Adrenal gland (tissue), 12 donors: ENCODE measurements around the gene HTR2A. TPM values are rescaled to one million over a fixed set of nuclear protein-coding genes. Genes with fewer than 3 reads are reported as not detected.

ENCODE experiments used
- DNase-seq, 7 donors: peaks; one replicate each; pipeline ENCODE4 v3.0.0-alpha.2; 2019 to 2020
- H3K27ac ChIP-seq, 5 donors: fragments of 200-600 bp; sonication (generic) in 4 of 5; 1 replicate in 3 of 5; 2 replicates in 2 of 5; pipeline versions ENCODE4 v1.5.1 to v1.8.0; 2016 to 2020; ENCODE audit warnings: mild to moderate bottlenecking in 1 of 5
- H3K27me3 ChIP-seq: fragments of 200-600 bp; 2 replicates; pipeline ENCODE4 v1.8.0; 2021
- H3K36me3 ChIP-seq, 2 donors: fragments of 200-600 bp; replicated peaks in 1 of 2; 1 replicate in 1 of 2; 2 replicates in 1 of 2; pipeline versions ENCODE4 v1.5.1 to v1.8.0; 2018 to 2022
- H3K4me1 ChIP-seq, 2 donors: fragments of 200-600 bp; replicated peaks in 1 of 2; 1 replicate in 1 of 2; 2 replicates in 1 of 2; pipeline versions ENCODE4 v1.5.1 to v1.8.0; 2018 to 2021
- H3K4me3 ChIP-seq, 4 donors: fragments of 200-600 bp; sonication (generic) in 3 of 4; one replicate each; pipeline ENCODE4 v1.5.1; 2016 to 2018
- H3K9me3 ChIP-seq, 3 donors: fragments of 200-600 bp; sonication (generic) in 1 of 3; replicated peaks in 1 of 3; 1 replicate in 2 of 3; 2 replicates in 1 of 3; pipeline versions ENCODE4 v1.5.1 to v1.8.0; 2016 to 2021
- CTCF ChIP-seq, 6 experiments: fragments of 450-650 bp in 4 of 6; fragments of 200-600 bp in 2 of 6; sonication (generic) in 1 of 6; IDR thresholded peaks; 1 replicate in 5 of 6; 2 replicates in 1 of 6; pipeline versions ENCODE4 v1.5.1 to v1.8.0; 2016 to 2021; ENCODE audit warnings: antibody characterized with exemption in 6 of 6, mild to moderate bottlenecking in 2 of 6, moderate library complexity in 1 of 6
- POLR2A ChIP-seq, 2 donors: fragments of 450-650 bp; IDR thresholded peaks; one replicate each; pipeline ENCODE4 v1.6.1; 2017; ENCODE audit warnings: antibody characterized with exemption in 2 of 2, mild to moderate bottlenecking in 2 of 2, moderate library complexity in 1 of 2
- WGBS, 4 donors: extraction: QIAGEN DNeasy Blood & Tissue Kit in 2 of 4; methylation state at CpG; one replicate each; pipeline versions ENCODE4 v1.1.5 to v1.1.7; 2013 to 2017; 5-methylcytosine and 5-hydroxymethylcytosine counted together
- intact Hi-C, 2 donors: fragments of 100-400 bp; cut with DNase I; formaldehyde crosslinking; loops; one replicate each; pipeline versions ENCODE4 v1.14.1 to v1.15.0; 2022 to 2023
- polyA plus RNA-seq, 3 donors: library from polyadenylated mRNA; stranded (reverse); fragments of 200-250 nt in 2 of 3; fragments of 350-450 nt in 1 of 3; fragmentation: Illumina TruSeq in 1 of 3; extraction: RNeasy Lipid Tissue Mini Kit (QIAGEN cat#74804) in 1 of 3; gene quantifications; one replicate each; pipeline ENCODE4 v1.2.3, GENCODE V29; 2013 to 2014
- total RNA-seq, 9 donors: library from RNA; depleted of rRNA in 4 of 9; stranded (reverse); fragments of >200 nt in 4 of 9; fragments of 120-200 nt in 1 of 9; fragmentation: NEBNext Ultra II Directional in 1 of 9; extraction: Animal tissue kit (Norgen Biotek cat#: 25700) in 1 of 9; gene quantifications; one replicate each; pipeline versions ENCODE4 v1.1.0 to v1.2.4, GENCODE V29; 2013 to 2023
- donor health status: healthy with polysubstance abuse.
- donor health status: Bipolar disorder and iron deficiency.
- donor health status: DM: yes; HTN: yes; CAD: no.
- donor health status: DM: no; HTN: no; CAD: no.
- donor health status: DM: no; HTN: no; CAD: no.
- donor health status: DM: yes; HTN: yes; CAD: no.

Gene HTR2A
- total and polyA plus RNA-seq, 12 donors: 0.06 to 0.38 (median 0.19) TPM; not detected in 6

- H3K4me1 ChIP-seq: no peaks in the 10 kb centered on the region
- no peaks in the 10 kb centered on the region for H3K36me3 ChIP-seq
- WGBS, 4 donors: 76 to 90% (median 87%) methylated on average over 8 to 10 of the region's 10 CpGs
- no peak for DNase-seq
- H3K27ac ChIP-seq: no peak overlapping the region
- no peak overlapping the region for H3K4me3 ChIP-seq
- no peaks in the 10 kb centered on the region for H3K9me3 ChIP-seq
- TF ChIP-seq POLR2A (IDR thresholded peaks at IDR 0.05) (no peak), CTCF (IDR thresholded peaks at IDR 0.05) (no peak)
- peaks cover 4% of the 10 kb centered on the region for H3K27me3 ChIP-seq
- intact Hi-C loops: no loop called here
These were observed 44.7 kb downstream of the HTR2A start for GRCh38 chr13:46852168-46852567.

- WGBS, 4 donors: 77 to 88% (median 84%) methylated on average over 1 of the region's 1 CpG
- intact Hi-C loops: no loop called here
- Histone ChIP-seq H3K27ac (no peak overlapping the region), H3K4me3 (no peak overlapping the region), H3K36me3 (no peaks in the 10 kb centered on the region), H3K4me1 (no peaks in the 10 kb centered on the region), H3K9me3 (no peaks in the 10 kb centered on the region), H3K27me3 (peaks cover 4% of the 10 kb centered on the region)
- TF ChIP-seq CTCF (IDR thresholded peaks at IDR 0.05) (no peak), POLR2A (IDR thresholded peaks at IDR 0.05) (no peak)
- DNase-seq: no peak
These were observed 46.6 kb downstream of the HTR2A start for GRCh38 chr13:46850214-46850613.

DNA sequence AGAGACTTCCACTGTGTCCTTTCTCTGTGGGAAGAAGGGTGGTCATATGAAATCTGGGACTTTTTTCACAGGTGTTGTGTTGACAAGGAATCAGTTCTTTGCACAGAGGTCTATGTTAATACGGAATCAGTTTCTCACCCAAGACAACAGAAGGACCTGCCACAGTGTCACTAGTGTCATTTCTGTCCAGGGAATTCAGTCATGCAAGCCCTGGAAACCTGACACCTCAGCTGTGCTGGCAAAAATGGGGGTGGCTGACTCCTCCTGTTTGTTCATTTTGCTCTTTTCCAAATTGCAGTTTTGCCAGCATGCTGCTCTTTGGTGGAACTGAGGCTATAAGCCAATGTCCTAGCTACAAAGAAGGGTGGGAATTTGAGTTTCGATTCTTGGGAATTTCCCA lies 50.1 kb downstream of the HTR2A start:
- H3K4me1 ChIP-seq: no peaks in the 10 kb centered on the region
- no peaks in the 10 kb centered on the region for H3K36me3 ChIP-seq
- H3K27ac ChIP-seq: no peak overlapping the region
- intact Hi-C loops: no loop called here
- no peak overlapping the region for H3K4me3 ChIP-seq
- no peak for DNase-seq
- no peak for TF ChIP-seq POLR2A (IDR thresholded peaks at IDR 0.05)
- TF ChIP-seq CTCF (IDR thresholded peaks at IDR 0.05): no peak
- H3K9me3 ChIP-seq: no peaks in the 10 kb centered on the region
- H3K27me3 ChIP-seq: no peaks in the 10 kb centered on the region
- 71 to 84% (median 80%) methylated on average over 2 of the region's 2 CpGs for WGBS, 4 donors

DNA sequence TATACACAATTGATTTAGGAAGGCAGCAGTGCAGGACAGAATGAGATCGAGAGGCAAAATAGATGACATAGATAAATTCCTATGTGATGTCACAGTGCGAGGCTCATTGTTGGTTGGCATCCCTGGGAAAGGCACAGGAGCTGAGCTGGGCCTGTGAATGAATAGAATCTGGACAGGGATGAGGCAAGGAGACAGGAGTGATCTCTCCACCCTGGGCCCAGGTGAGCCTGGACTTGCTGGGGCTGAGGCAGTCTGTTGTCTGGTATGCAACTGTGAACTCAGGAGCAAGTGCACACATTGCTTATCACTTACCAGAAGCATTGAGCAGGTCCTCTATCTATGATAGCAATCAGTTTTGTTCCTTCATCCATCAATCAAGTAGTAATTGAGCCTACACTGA lies 51.7 kb downstream of the HTR2A start:
- intact Hi-C loops: no loop called here
- TF ChIP-seq CTCF (IDR thresholded peaks at IDR 0.05) (no peak), POLR2A (IDR thresholded peaks at IDR 0.05) (no peak)
- Histone ChIP-seq H3K9me3 (no peaks in the 10 kb centered on the region), H3K27ac (no peak overlapping the region), H3K36me3 (no peaks in the 10 kb centered on the region), H3K27me3 (no peaks in the 10 kb centered on the region), H3K4me1 (no peaks in the 10 kb centered on the region), H3K4me3 (no peak overlapping the region)
- no peak for DNase-seq
- WGBS, 4 donors: 84 to 91% (median 86%) methylated on average over 2 of the region's 2 CpGs
